OCI-LY7 (cell line): ENCODE measurements around the gene HDAC10.

ENCODE experiments used
- EZH2phosphoT487 ChIP-seq: fragments of 200-600 bp; sonication (generic); IDR thresholded peaks from 2 replicates; pipeline ENCODE4 v1.6.1; 2018; ENCODE audit warnings: low read depth, borderline replicate concordance, mild to moderate bottlenecking, mixed run types, antibody characterized with exemption, low read length, moderate library complexity, mixed read lengths
- TF ChIP-seq, protein P1 (sequence below): fragments of 200-600 bp; sonication (generic); conservative IDR thresholded peaks from 2 replicates; pipeline ENCODE4 v1.5.1; 2014; ENCODE audit warnings: mild to moderate bottlenecking, antibody characterized with exemption, low read length, moderate library complexity, mixed read lengths

DNA sequence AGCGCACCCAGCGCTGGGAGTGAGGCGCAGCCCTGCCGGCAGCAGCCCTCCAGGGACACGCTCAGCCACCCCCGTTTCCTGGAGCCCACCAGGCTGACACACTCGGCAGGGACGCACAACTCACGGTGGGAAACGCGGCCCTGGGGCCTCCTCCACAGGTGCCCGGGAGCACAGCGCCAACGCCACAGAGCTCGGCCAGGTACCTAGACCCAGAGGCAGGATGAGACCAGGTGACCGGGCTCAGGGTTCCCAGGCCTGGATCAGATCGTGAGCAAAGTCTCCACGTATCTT lies 24.2 kb downstream of the HDAC10 start:
- TF ChIP-seq, protein P1, sequence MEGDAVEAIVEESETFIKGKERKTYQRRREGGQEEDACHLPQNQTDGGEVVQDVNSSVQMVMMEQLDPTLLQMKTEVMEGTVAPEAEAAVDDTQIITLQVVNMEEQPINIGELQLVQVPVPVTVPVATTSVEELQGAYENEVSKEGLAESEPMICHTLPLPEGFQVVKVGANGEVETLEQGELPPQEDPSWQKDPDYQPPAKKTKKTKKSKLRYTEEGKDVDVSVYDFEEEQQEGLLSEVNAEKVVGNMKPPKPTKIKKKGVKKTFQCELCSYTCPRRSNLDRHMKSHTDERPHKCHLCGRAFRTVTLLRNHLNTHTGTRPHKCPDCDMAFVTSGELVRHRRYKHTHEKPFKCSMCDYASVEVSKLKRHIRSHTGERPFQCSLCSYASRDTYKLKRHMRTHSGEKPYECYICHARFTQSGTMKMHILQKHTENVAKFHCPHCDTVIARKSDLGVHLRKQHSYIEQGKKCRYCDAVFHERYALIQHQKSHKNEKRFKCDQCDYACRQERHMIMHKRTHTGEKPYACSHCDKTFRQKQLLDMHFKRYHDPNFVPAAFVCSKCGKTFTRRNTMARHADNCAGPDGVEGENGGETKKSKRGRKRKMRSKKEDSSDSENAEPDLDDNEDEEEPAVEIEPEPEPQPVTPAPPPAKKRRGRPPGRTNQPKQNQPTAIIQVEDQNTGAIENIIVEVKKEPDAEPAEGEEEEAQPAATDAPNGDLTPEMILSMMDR: no peak
- no peak for TF ChIP-seq EZH2phosphoT487
